ENCODE data around the gene AKAP7.

AKAP7 gene

GRCh38 chr6:131143319-131143718 is 8.1 kb downstream of the AKAP7 start:
- no peak overlapping the region for H3K4me2 ChIP-seq (ENCODE audit: low read depth, low read length, poor library complexity, severe bottlenecking)
- TF ChIP-seq, protein P1, sequence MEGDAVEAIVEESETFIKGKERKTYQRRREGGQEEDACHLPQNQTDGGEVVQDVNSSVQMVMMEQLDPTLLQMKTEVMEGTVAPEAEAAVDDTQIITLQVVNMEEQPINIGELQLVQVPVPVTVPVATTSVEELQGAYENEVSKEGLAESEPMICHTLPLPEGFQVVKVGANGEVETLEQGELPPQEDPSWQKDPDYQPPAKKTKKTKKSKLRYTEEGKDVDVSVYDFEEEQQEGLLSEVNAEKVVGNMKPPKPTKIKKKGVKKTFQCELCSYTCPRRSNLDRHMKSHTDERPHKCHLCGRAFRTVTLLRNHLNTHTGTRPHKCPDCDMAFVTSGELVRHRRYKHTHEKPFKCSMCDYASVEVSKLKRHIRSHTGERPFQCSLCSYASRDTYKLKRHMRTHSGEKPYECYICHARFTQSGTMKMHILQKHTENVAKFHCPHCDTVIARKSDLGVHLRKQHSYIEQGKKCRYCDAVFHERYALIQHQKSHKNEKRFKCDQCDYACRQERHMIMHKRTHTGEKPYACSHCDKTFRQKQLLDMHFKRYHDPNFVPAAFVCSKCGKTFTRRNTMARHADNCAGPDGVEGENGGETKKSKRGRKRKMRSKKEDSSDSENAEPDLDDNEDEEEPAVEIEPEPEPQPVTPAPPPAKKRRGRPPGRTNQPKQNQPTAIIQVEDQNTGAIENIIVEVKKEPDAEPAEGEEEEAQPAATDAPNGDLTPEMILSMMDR (IDR thresholded peaks at IDR 0.05; ENCODE audit: insufficient read depth, low read length, poor library complexity, severe bottlenecking) = no peak
- no peak for TF ChIP-seq EZH2phosphoT487 (conservative IDR thresholded peaks at IDR 0.05; ENCODE audit: low read length)
- no peaks in the 10 kb centered on the region for H4K20me1 ChIP-seq (ENCODE audit: low read depth, low read length)
- H3F3A ChIP-seq (ENCODE audit: insufficient read depth) = no peaks in the 10 kb centered on the region
- no peaks in the 10 kb centered on the region for H3K36me3 ChIP-seq (ENCODE audit: low read length)
- H3K79me2 ChIP-seq (ENCODE audit: insufficient read depth, low read length) = no peaks in the 10 kb centered on the region
- no peak overlapping the region for H3K4me3 ChIP-seq (ENCODE audit: insufficient read depth, low read length, poor library complexity, severe bottlenecking)
- no peaks in the 10 kb centered on the region for H3K9me2 ChIP-seq (replicated peaks; ENCODE audit: insufficient read depth, low read length)
- no peak overlapping the region for H2AFZ ChIP-seq (ENCODE audit: low read depth, low read length, severe bottlenecking)
- no peaks in the 10 kb centered on the region for H3K9me3 ChIP-seq (ENCODE audit: insufficient read depth, low read length)
- H3K27me3 ChIP-seq (ENCODE audit: low read length) = no peaks in the 10 kb centered on the region
- no peak overlapping the region for H3K9ac ChIP-seq (ENCODE audit: low read length)
- H3K27ac ChIP-seq (ENCODE audit: low read depth, low read length) = no peak overlapping the region

DNA sequence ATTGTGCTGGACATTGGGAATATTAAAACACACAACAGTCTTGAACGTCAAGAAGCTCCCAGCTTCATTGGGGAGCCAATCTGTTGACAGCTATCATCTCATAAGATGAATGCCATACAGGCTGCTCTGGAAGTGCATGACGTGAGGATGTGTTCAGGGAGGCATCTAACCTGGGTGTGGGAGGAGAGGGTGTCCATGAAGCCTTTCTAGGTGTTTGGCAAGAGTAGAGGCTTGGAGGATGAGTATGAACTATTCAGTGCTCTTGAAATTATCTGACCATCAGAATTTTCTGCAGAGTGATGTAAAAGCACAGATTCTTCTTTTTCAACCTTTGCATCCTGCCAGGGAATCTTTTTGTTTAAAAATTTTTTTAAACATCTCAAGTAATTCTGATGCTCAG is 11.6 kb downstream of the AKAP7 start:
- no peak overlapping the region for H3K9ac ChIP-seq (ENCODE audit: low read length)
- no peak overlapping the region for H3K4me3 ChIP-seq (ENCODE audit: insufficient read depth, low read length, poor library complexity, severe bottlenecking)
- no peak overlapping the region for H3K27ac ChIP-seq (ENCODE audit: low read depth, low read length)
- H3F3A ChIP-seq (ENCODE audit: insufficient read depth) = no peaks in the 10 kb centered on the region
- no peaks in the 10 kb centered on the region for H4K20me1 ChIP-seq (ENCODE audit: low read depth, low read length)
- H3K27me3 ChIP-seq (ENCODE audit: low read length) = no peaks in the 10 kb centered on the region
- no peak for TF ChIP-seq EZH2phosphoT487 (conservative IDR thresholded peaks at IDR 0.05; ENCODE audit: low read length)
- TF ChIP-seq, protein P1 (IDR thresholded peaks at IDR 0.05; ENCODE audit: insufficient read depth, low read length, poor library complexity, severe bottlenecking) = no peak
- H3K36me3 ChIP-seq (ENCODE audit: low read length) = no peaks in the 10 kb centered on the region
- H2AFZ ChIP-seq (ENCODE audit: low read depth, low read length, severe bottlenecking) = no peak overlapping the region
- no peaks in the 10 kb centered on the region for H3K79me2 ChIP-seq (ENCODE audit: insufficient read depth, low read length)
- no peaks in the 10 kb centered on the region for H3K9me2 ChIP-seq (replicated peaks; ENCODE audit: insufficient read depth, low read length)
- H3K9me3 ChIP-seq (ENCODE audit: insufficient read depth, low read length) = no peaks in the 10 kb centered on the region
- H3K4me2 ChIP-seq (ENCODE audit: low read depth, low read length, poor library complexity, severe bottlenecking) = no peak overlapping the region

- Histone ChIP-seq H3K79me2 (ENCODE audit: insufficient read depth, low read length) (no peaks in the 10 kb centered on the region), H3K9me3 (ENCODE audit: insufficient read depth, low read length) (no peaks in the 10 kb centered on the region), H3K27me3 (ENCODE audit: low read length) (no peaks in the 10 kb centered on the region), H3K27ac (ENCODE audit: low read depth, low read length) (no peak overlapping the region), H4K20me1 (ENCODE audit: low read depth, low read length) (no peaks in the 10 kb centered on the region), H3K9ac (ENCODE audit: low read length) (no peak overlapping the region), H2AFZ (ENCODE audit: low read depth, low read length, severe bottlenecking) (no peak overlapping the region), H3K9me2 (replicated peaks; ENCODE audit: insufficient read depth, low read length) (no peaks in the 10 kb centered on the region), H3F3A (ENCODE audit: insufficient read depth) (no peaks in the 10 kb centered on the region), H3K36me3 (ENCODE audit: low read length) (no peaks in the 10 kb centered on the region), H3K4me3 (ENCODE audit: insufficient read depth, low read length, poor library complexity, severe bottlenecking) (no peak overlapping the region), H3K4me2 (ENCODE audit: low read depth, low read length, poor library complexity, severe bottlenecking) (no peak overlapping the region)
- TF ChIP-seq, protein P1 (IDR thresholded peaks at IDR 0.05; ENCODE audit: insufficient read depth, low read length, poor library complexity, severe bottlenecking) = no peak
- no peak for TF ChIP-seq EZH2phosphoT487 (conservative IDR thresholded peaks at IDR 0.05; ENCODE audit: low read length)
Measured at GRCh38 chr6:131156411-131156810, 21.1 kb downstream of the AKAP7 start.

Data from SU-DHL-6 (cell line).